Ishikawa (cell line): ENCODE data around the gene GAB2.

Experiments
- CEBPB ChIP-seq: IDR thresholded peaks from 2 replicates; pipeline ENCODE4 v1.6.1; 2012
- CREB1 ChIP-seq: IDR thresholded peaks from 2 replicates; pipeline ENCODE4 v1.6.1; 2012; ENCODE audit warnings: low read depth
- EP300 ChIP-seq: IDR thresholded peaks from 2 replicates; pipeline ENCODE4 v1.6.1; 2012; ENCODE audit warnings: borderline replicate concordance
- FOXM1 ChIP-seq: IDR thresholded peaks from 2 replicates; pipeline ENCODE4 v1.6.1; 2012; ENCODE audit warnings: low read depth, borderline replicate concordance
- NFIC ChIP-seq: IDR thresholded peaks from 2 replicates; pipeline ENCODE4 v1.6.1; 2012
- RAD21 ChIP-seq: IDR thresholded peaks from 2 replicates; pipeline ENCODE4 v1.6.1; 2012; ENCODE audit warnings: low read depth
- TAF1 ChIP-seq: IDR thresholded peaks from 2 replicates; pipeline ENCODE4 v1.6.1; 2012; ENCODE audit warnings: low read depth, mild to moderate bottlenecking
- TCF12 ChIP-seq: IDR thresholded peaks from 2 replicates; pipeline ENCODE4 v1.6.1; 2012; ENCODE audit warnings: low read depth
- TEAD4 ChIP-seq: IDR thresholded peaks from 2 replicates; pipeline ENCODE4 v1.6.1; 2012
- USF1 ChIP-seq: IDR thresholded peaks from 2 replicates; pipeline ENCODE4 v1.6.1; 2012
- YY1 ChIP-seq: IDR thresholded peaks from 2 replicates; pipeline ENCODE4 v1.6.1; 2012; ENCODE audit warnings: low read depth
- ZBTB7A ChIP-seq: IDR thresholded peaks from 2 replicates; pipeline ENCODE4 v1.6.1; 2012; ENCODE audit warnings: low read depth
- TF ChIP-seq, protein P1 (sequence below): IDR thresholded peaks from 2 replicates; pipeline ENCODE4 v1.6.1; 2012; ENCODE audit warnings: low read depth, mild to moderate bottlenecking
- TF ChIP-seq, protein P2 (sequence below): IDR thresholded peaks from 2 replicates; pipeline ENCODE4 v1.6.1; 2012

DNA sequence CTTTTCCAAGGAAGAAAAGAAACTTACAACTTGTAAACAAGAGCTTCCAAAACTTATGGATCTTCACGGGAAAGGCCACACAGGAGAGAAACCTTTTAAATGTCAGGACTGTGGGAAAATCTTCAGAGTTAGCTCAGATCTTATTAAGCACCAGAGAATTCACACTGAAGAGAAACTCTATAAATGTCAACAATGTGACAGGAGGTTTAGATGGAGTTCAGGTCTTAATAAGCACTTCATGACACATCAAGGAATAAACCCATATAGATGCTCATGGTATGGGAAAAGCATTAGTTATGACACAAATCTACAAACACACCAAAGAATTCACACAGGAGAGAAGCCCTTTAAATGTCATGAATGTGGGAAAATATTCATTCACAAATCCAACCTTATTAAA lies 32.4 kb downstream of the GAB2 start:
- TF ChIP-seq CREB1: no peak
- TF ChIP-seq NFIC: no peak
- TF ChIP-seq, protein P1, sequence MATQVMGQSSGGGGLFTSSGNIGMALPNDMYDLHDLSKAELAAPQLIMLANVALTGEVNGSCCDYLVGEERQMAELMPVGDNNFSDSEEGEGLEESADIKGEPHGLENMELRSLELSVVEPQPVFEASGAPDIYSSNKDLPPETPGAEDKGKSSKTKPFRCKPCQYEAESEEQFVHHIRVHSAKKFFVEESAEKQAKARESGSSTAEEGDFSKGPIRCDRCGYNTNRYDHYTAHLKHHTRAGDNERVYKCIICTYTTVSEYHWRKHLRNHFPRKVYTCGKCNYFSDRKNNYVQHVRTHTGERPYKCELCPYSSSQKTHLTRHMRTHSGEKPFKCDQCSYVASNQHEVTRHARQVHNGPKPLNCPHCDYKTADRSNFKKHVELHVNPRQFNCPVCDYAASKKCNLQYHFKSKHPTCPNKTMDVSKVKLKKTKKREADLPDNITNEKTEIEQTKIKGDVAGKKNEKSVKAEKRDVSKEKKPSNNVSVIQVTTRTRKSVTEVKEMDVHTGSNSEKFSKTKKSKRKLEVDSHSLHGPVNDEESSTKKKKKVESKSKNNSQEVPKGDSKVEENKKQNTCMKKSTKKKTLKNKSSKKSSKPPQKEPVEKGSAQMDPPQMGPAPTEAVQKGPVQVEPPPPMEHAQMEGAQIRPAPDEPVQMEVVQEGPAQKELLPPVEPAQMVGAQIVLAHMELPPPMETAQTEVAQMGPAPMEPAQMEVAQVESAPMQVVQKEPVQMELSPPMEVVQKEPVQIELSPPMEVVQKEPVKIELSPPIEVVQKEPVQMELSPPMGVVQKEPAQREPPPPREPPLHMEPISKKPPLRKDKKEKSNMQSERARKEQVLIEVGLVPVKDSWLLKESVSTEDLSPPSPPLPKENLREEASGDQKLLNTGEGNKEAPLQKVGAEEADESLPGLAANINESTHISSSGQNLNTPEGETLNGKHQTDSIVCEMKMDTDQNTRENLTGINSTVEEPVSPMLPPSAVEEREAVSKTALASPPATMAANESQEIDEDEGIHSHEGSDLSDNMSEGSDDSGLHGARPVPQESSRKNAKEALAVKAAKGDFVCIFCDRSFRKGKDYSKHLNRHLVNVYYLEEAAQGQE: no peak
- TF ChIP-seq TAF1: no peak
- TF ChIP-seq EP300: no peak
- TF ChIP-seq FOXM1: no peak
- no peak for TF ChIP-seq RAD21
- TF ChIP-seq, protein P2, sequence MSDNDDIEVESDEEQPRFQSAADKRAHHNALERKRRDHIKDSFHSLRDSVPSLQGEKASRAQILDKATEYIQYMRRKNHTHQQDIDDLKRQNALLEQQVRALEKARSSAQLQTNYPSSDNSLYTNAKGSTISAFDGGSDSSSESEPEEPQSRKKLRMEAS: no peak
- no peak for TF ChIP-seq TCF12
- TF ChIP-seq USF1: no peak
- no peak for TF ChIP-seq YY1
- TF ChIP-seq ZBTB7A: no peak
- TF ChIP-seq CEBPB: no peak
- no peak for TF ChIP-seq TEAD4
